PC-9 (cell line): ENCODE results near the gene C9orf152. TPM values are rescaled to one million over a fixed set of nuclear protein-coding genes. Genes with fewer than 3 reads are reported as not detected.

Experiments
- BruUV-seq: library from RNA; stranded (reverse); fragments of 400-500 nt; replicated peaks from 2 replicates; lab custom pipeline; 2021; lab: Mats Ljungman, UMichigan
- CTCF ChIA-PET: fragments of 300-600 bp; sonication (Branson Sonifier 250); formaldehyde crosslinking; loops from one replicate; lab custom pipeline; 2022; ENCODE audit warnings: antibody characterized with exemption; lab: Charles Lee
- POLR2A ChIA-PET: fragments of 300-600 bp; sonication (Branson Sonifier 250); formaldehyde crosslinking; loops from one replicate; lab custom pipeline; 2022; ENCODE audit warnings: antibody characterized with exemption; ENCODE audit not compliant: unreplicated experiment; lab: Charles Lee
- DNase-seq, 2 experiments: peaks; one replicate each; pipeline versions ENCODE4 v3.0.0 to v3.0.0-alpha.2; 2015 to 2022; ENCODE audit warnings: mixed read lengths in 1 of 2
- H2AFZ ChIP-seq: fragments of 200-600 bp; sonication (generic); 2 replicates; pipeline ENCODE4 v1.8.1; 2017; ENCODE audit warnings: antibody characterized with exemption
- H3F3A ChIP-seq: fragments of 200-600 bp; sonication (generic); 2 replicates; pipeline ENCODE4 v1.8.1; 2017; ENCODE audit warnings: antibody characterized with exemption, mild to moderate bottlenecking, low read depth; ENCODE audit not compliant: insufficient read depth
- H3K27ac ChIP-seq: fragments of 200-600 bp; sonication (generic); 2 replicates; pipeline ENCODE4 v1.6.1; 2016; ENCODE audit warnings: mixed run types
- H3K27me3 ChIP-seq: fragments of 200-600 bp; sonication (generic); 2 replicates; pipeline ENCODE4 v1.6.1; 2016; ENCODE audit warnings: low read depth, mixed run types; ENCODE audit not compliant: insufficient read depth
- H3K36me3 ChIP-seq: fragments of 200-600 bp; sonication (generic); 2 replicates; pipeline ENCODE4 v1.6.1; 2016; ENCODE audit warnings: low read depth, mixed run types
- H3K4me1 ChIP-seq: fragments of 200-600 bp; sonication (generic); replicated peaks from 2 replicates; pipeline ENCODE4 v1.6.1; 2016; ENCODE audit warnings: mixed run types; ENCODE audit not compliant: insufficient read depth
- H3K4me2 ChIP-seq: fragments of 200-600 bp; sonication (generic); 2 replicates; pipeline ENCODE4 v1.6.1; 2017; ENCODE audit warnings: mixed run types
- H3K4me3 ChIP-seq: fragments of 200-600 bp; sonication (generic); 2 replicates; pipeline ENCODE4 v1.6.1; 2016; ENCODE audit warnings: mixed run types
- H3K79me2 ChIP-seq: fragments of 200-600 bp; sonication (generic); 2 replicates; pipeline ENCODE4 v1.6.1; 2017; ENCODE audit warnings: low read depth, mixed run types
- H3K9me2 ChIP-seq: fragments of 200-600 bp; sonication (generic); 2 replicates; pipeline ENCODE4 v1.8.1; 2017; ENCODE audit warnings: mild to moderate bottlenecking; ENCODE audit not compliant: insufficient read depth
- H3K9me3 ChIP-seq: fragments of 200-600 bp; sonication (generic); 2 replicates; pipeline ENCODE4 v1.8.1; 2016; ENCODE audit warnings: low read depth; ENCODE audit not compliant: insufficient read depth
- H4K20me1 ChIP-seq: fragments of 200-600 bp; sonication (generic); 2 replicates; pipeline ENCODE4 v1.8.1; 2017; ENCODE audit not compliant: insufficient read depth
- CTCF ChIP-seq: fragments of 200-600 bp; sonication (generic); conservative IDR thresholded peaks from 2 replicates; pipeline ENCODE4 v1.6.1; 2017; ENCODE audit warnings: mixed run types, antibody characterized with exemption, mild to moderate bottlenecking, moderate library complexity
- EZH2 ChIP-seq: fragments of 200-600 bp; sonication (generic); IDR thresholded peaks from 2 replicates; pipeline ENCODE4 v1.8.0; 2017; ENCODE audit warnings: antibody characterized with exemption, low read depth
- intact Hi-C: fragments of 100-400 bp; cut with micrococcal nuclease; formaldehyde crosslinking; loops from one replicate; pipeline ENCODE4 v1.10.0; 2022; ENCODE audit not compliant: unreplicated experiment
- total RNA-seq: library from RNA; stranded (reverse); gene quantifications from 2 replicates; pipeline ENCODE4 v1.2.3, GENCODE V29; 2021

Gene C9orf152
- total RNA-seq, 1 experiment from 2014 or later, result 0.74 TPM

- no TSS peak for BruUV-seq
- Histone ChIP-seq H3K9me2 (no peaks in the 10 kb centered on the region), H3K36me3 (no peaks in the 10 kb centered on the region), H2AFZ (no peak overlapping the region), H3K4me3 (no peak overlapping the region), H3K27me3 (no peaks in the 10 kb centered on the region), H4K20me1 (no peaks in the 10 kb centered on the region), H3K27ac (no peak overlapping the region), H3K4me1 (peaks cover 10% of the 10 kb centered on the region), H3K9me3 (no peaks in the 10 kb centered on the region), H3K79me2 (peaks cover 30% of the 10 kb centered on the region), H3F3A (no peaks in the 10 kb centered on the region; the same call in 1 of the 2 replicates), H3K4me2 (no peak overlapping the region)
- CTCF ChIA-PET, result no interaction called here
- DNase-seq, result no peak
- TF ChIP-seq EZH2 (no peak), CTCF (no peak)
- intact Hi-C loops, result no loop called here
- POLR2A ChIA-PET, result no interaction called here
Observed at GRCh38 chr9:110157823-110158664, 49.9 kb downstream of the C9orf152 start.

- DNase-seq, result no peak
- CTCF ChIA-PET, result interaction anchor here (0.6 kb wide), 1 partner anchor 472 kb away, joined by 3 read pairs; no protein-coding TSS in a partner anchor
- Histone ChIP-seq H3K9me2 (no peaks in the 10 kb centered on the region), H3F3A (peaks cover 5% of the 10 kb centered on the region; the same call in 1 of the 2 replicates), H3K27me3 (no peaks in the 10 kb centered on the region), H3K27ac (no peak overlapping the region), H3K4me2 (no peak overlapping the region), H3K36me3 (no peaks in the 10 kb centered on the region), H3K9me3 (no peaks in the 10 kb centered on the region), H2AFZ (no peak overlapping the region), H3K4me3 (no peak overlapping the region), H3K79me2 (peaks cover 31% of the 10 kb centered on the region), H4K20me1 (no peaks in the 10 kb centered on the region), H3K4me1 (peaks cover 12% of the 10 kb centered on the region)
- POLR2A ChIA-PET, result no interaction called here
- intact Hi-C loops, result no loop called here
- no TSS peak for BruUV-seq
- TF ChIP-seq EZH2 (no peak), CTCF (no peak)
Observed at GRCh38 chr9:110156902-110157301, 51.1 kb downstream of the C9orf152 start.

- no peak overlapping the region for H3K4me3 ChIP-seq
- H3K9me3 ChIP-seq, result no peaks in the 10 kb centered on the region
- H2AFZ ChIP-seq, result no peak overlapping the region
- ChIA-PET POLR2A (no interaction called here), CTCF (interaction anchor here (0.6 kb wide), 1 partner anchor 472 kb away, joined by 3 read pairs; no protein-coding TSS in a partner anchor)
- intact Hi-C loops, result no loop called here
- peaks cover 10% of the 10 kb centered on the region; the same call in 1 of the 2 replicates for H3F3A ChIP-seq
- H3K79me2 ChIP-seq, result peaks cover 31% of the 10 kb centered on the region
- H3K4me2 ChIP-seq, result no peak overlapping the region
- no peaks in the 10 kb centered on the region for H3K36me3 ChIP-seq
- peaks cover 12% of the 10 kb centered on the region for H3K4me1 ChIP-seq
- DNase-seq, result no peak
- no peaks in the 10 kb centered on the region for H3K9me2 ChIP-seq
- no peaks in the 10 kb centered on the region for H4K20me1 ChIP-seq
- H3K27ac ChIP-seq, result no peak overlapping the region
- H3K27me3 ChIP-seq, result no peaks in the 10 kb centered on the region
- no TSS peak for BruUV-seq
- no peak for TF ChIP-seq EZH2
- no peak for TF ChIP-seq CTCF
Observed at GRCh38 chr9:110156416-110156815, 51.5 kb downstream of the C9orf152 start.
